Effector memory CD4-positive, alpha-beta T cell (primary cell): Measurements from ENCODE around the gene HIVEP3.
"Not testable (repeated sequence)": the region's sequence is repeated elsewhere in the genome, so short reads cannot be mapped to it uniquely, and the experiment has no call there.

Source experiments
- DNase-seq, 3 donors: peaks; one replicate each; pipeline ENCODE4 v3.0.0-alpha.2; 2020
- H3K27ac ChIP-seq: 2 replicates; pipeline ENCODE4 v1.7.0; 2013; ENCODE audit warnings: mild to moderate bottlenecking, low read length, moderate library complexity; ENCODE audit not compliant: insufficient read depth, poor library complexity, severe bottlenecking
- H3K27me3 ChIP-seq: replicated peaks from 2 replicates; pipeline ENCODE4 v1.7.0; 2013; ENCODE audit warnings: mild to moderate bottlenecking, low read length; ENCODE audit not compliant: insufficient read depth, control insufficient read depth, poor library complexity, severe bottlenecking
- H3K36me3 ChIP-seq: 2 replicates; pipeline ENCODE4 v1.7.0; 2013; ENCODE audit warnings: mild to moderate bottlenecking, low read length, moderate library complexity; ENCODE audit not compliant: control insufficient read depth, insufficient read depth
- H3K4me1 ChIP-seq: 2 replicates; pipeline ENCODE4 v1.7.0; 2013; ENCODE audit warnings: low read length, mild to moderate bottlenecking; ENCODE audit not compliant: control insufficient read depth, insufficient read depth, poor library complexity, severe bottlenecking
- H3K4me3 ChIP-seq: 2 replicates; pipeline ENCODE4 v1.7.0; 2013; ENCODE audit warnings: low read length, low read depth, mild to moderate bottlenecking; ENCODE audit not compliant: insufficient read depth, poor library complexity, severe bottlenecking
- H3K9me3 ChIP-seq: 2 replicates; pipeline ENCODE4 v1.7.0; 2013; ENCODE audit warnings: mild to moderate bottlenecking, low read length, moderate library complexity; ENCODE audit not compliant: control insufficient read depth

HIVEP3 gene

DNA sequence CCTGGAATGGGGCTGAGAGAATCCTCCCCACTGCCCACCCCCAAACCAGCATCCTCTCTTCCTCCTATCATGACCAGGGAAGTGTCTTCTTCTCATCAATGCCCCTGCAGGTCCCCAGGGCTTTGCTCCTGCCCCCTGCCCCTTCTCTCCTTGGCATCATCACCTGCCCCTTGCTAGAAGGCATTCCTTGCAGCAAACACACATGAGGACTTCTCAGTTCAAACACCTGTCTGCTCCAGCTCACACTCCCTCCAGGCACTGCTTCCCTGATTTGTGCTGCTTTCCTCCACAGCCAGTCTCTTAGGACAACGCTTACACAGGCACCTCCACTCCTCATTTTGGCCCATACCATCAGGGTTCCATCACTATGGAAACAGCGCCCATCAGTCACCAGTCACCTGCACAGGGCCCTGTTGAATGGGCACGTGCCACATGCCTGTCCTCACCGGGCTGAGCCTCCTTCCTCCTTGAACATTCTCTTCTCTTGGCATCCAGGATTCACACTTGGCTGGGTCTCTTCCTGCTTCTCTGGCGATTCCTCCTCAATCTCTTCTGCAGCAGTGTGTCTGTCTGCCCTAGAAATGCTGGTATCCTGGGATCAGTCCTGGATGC lies 352.3 kb downstream of the HIVEP3 start:
- H3K36me3 ChIP-seq = no peaks in the 10 kb centered on the region
- H3K27me3 ChIP-seq = no peaks in the 10 kb centered on the region
- no peak overlapping the region for H3K4me3 ChIP-seq
- H3K9me3 ChIP-seq = no peaks in the 10 kb centered on the region
- no peaks in the 10 kb centered on the region for H3K4me1 ChIP-seq
- no peak for DNase-seq
- no peak overlapping the region for H3K27ac ChIP-seq

- Histone ChIP-seq H3K4me1 (no peaks in the 10 kb centered on the region), H3K36me3 (no peaks in the 10 kb centered on the region), H3K27me3 (no peaks in the 10 kb centered on the region), H3K4me3 (no peak overlapping the region), H3K27ac (no peak overlapping the region), H3K9me3 (no peaks in the 10 kb centered on the region)
- no peak for DNase-seq
These were observed 353.8 kb downstream of the HIVEP3 start for GRCh38 chr1:41564741-41565475.

DNA sequence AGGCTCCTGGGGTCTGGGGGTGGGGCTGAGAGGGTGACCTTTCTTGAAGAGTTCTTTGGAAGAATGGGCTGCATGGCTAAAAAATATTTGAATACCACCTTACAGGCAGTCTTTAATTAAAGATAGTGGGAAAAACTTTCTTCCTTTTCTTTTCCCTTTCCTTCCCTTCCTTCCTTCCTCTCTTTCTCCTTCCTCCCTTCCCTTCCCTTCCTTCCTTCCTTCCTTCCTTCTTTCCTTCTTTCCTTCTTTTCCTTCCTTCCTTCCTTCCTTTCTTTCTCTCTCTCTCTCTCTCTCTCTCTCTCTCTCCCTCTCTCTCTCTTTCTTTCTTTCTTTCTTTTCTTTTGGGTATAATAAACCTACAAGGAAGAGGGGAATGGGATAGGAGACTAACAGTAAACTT lies 356.4 kb downstream of the HIVEP3 start:
- Histone ChIP-seq H3K27ac (no peak overlapping the region), H3K4me3 (no peak overlapping the region), H3K27me3 (no peaks in the 10 kb centered on the region), H3K4me1 (no peaks in the 10 kb centered on the region), H3K36me3 (no peaks in the 10 kb centered on the region), H3K9me3 (no peaks in the 10 kb centered on the region)
- DNase-seq = no peak

DNA sequence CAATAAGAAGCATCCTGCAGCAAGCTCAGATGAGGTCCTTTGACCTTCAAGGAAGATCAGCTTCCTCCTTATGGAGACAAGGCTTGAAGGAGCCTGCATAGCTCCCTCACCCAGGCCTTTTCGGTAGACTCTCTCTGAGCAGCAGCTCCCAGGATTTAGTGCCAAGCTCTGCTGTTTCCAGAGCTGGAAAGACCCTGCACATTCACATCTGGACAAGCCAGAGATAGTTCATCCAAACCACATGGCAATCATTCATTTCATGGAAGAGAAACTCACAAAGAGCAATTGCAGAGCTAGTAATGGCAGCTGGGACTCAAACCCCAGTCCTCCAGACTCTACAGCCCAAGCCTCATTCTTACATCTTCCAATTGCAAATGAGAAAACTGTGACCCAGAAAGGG lies 357.8 kb downstream of the HIVEP3 start:
- H3K27ac ChIP-seq = no peak overlapping the region
- H3K9me3 ChIP-seq = no peaks in the 10 kb centered on the region
- no peaks in the 10 kb centered on the region for H3K4me1 ChIP-seq
- DNase-seq = no peak
- H3K27me3 ChIP-seq = no peaks in the 10 kb centered on the region
- no peak overlapping the region for H3K4me3 ChIP-seq
- no peaks in the 10 kb centered on the region for H3K36me3 ChIP-seq

- H3K27me3 ChIP-seq = no peaks in the 10 kb centered on the region
- DNase-seq = no peak
- H3K9me3 ChIP-seq = no peaks in the 10 kb centered on the region
- no peaks in the 10 kb centered on the region for H3K4me1 ChIP-seq
- no peak overlapping the region for H3K4me3 ChIP-seq
- no peak overlapping the region for H3K27ac ChIP-seq
- H3K36me3 ChIP-seq = no peaks in the 10 kb centered on the region
These were observed 358.2 kb downstream of the HIVEP3 start for GRCh38 chr1:41560496-41560895.

DNA sequence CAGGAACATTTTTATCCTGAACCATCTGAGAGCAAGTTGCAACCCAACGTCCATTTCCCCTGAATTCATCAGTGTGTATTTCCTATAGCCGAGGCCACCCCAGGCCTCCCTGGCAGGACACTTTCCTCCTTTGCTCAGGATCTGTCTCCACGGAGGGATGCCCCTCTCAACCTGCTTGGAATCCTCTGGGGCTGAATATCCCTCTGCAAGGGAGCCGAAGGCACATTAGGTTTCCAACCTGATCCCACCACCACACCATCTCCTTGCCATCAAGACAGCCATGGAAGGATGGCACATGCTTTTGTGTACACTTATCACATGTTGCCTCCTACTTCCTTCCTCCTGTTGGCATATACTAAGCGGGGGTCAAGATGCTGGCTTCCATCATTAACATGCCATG lies 359.4 kb downstream of the HIVEP3 start:
- no peaks in the 10 kb centered on the region for H3K9me3 ChIP-seq
- no peak overlapping the region for H3K27ac ChIP-seq
- no peak for DNase-seq
- H3K36me3 ChIP-seq = no peaks in the 10 kb centered on the region
- no peaks in the 10 kb centered on the region for H3K27me3 ChIP-seq
- H3K4me1 ChIP-seq = no peaks in the 10 kb centered on the region
- H3K4me3 ChIP-seq = no peak overlapping the region

DNA sequence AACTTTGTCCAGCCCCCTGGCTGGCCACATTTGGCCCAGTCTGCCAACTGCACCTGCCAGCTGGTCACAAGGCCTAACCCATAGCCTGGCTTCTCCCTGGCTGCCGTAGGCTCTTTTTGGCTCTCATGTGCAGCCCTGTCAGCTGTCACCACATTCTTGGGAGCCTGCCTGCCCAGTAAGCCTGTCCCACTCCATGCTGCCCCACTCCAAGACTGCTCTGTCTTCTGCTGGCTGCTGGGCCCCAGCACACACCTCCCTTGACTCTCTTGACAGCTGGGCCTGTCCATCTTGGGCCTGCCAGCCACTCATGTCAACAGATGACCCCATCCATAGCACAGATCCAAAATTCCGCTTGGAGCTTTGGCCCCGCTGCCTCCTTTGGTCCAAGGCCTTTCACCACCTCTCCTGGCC lies 360.0 kb downstream of the HIVEP3 start:
- H3K4me3 ChIP-seq = no peak overlapping the region
- H3K4me1 ChIP-seq = no peaks in the 10 kb centered on the region
- H3K27ac ChIP-seq = no peak overlapping the region
- no peaks in the 10 kb centered on the region for H3K9me3 ChIP-seq
- no peak for DNase-seq
- no peaks in the 10 kb centered on the region for H3K36me3 ChIP-seq
- H3K27me3 ChIP-seq = no peaks in the 10 kb centered on the region

DNA sequence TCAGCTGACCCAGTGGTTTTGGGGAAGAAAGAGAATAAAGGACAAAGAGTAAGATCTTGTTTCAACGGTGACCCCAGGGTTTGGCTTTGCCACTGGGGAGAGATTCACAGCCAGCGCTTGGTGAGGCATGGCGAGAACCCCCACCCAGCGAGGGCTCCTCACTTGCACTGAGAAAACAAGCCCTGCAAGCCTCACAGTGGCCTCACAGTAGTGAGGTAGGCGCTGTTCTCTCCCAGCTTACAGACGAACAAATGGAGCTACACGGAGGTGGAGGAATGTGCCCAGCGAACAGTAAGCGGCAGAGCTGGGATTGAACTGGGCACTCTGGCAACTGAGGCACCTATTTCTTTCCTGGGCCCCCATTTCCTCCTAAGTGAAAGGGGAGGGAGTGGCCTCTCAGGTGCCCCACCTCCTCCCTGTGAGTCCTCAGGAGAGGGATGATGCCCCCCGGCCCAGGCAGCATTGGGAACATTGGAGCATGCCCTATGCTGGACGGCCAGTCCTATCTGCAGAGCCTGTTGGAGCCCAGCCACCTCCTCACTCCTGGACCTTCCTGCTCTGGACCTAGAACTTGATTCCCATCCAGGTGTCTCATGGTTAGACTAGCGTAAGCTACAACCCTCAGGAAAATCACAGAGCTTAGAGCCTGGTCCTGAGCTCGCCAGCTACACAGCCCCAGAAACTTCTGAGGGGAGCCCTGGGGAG lies 360.8 kb downstream of the HIVEP3 start:
- no peak for DNase-seq
- Histone ChIP-seq H3K27ac (no peak overlapping the region), H3K27me3 (no peaks in the 10 kb centered on the region), H3K4me1 (no peaks in the 10 kb centered on the region), H3K9me3 (no peaks in the 10 kb centered on the region), H3K36me3 (no peaks in the 10 kb centered on the region), H3K4me3 (no peak overlapping the region)

DNA sequence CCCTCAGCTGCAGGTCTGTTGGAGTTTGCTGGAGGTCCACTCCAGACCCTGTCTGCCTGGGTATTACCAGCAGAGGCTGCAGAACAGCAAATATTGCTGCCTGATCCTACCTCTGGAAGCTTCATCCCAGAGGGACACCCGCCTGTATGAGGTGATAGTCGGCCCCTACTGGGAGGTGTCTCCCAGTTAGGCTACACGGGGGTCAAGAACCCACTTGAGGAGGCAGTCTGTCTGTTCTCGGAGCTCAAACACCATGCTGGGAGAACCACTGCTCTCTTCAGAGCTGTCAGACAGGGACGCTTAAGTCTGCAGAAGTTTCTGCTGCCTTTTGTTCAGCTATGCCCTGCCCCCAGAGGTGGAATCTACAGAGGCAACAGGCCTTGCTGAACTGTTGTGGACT lies 364.0 kb downstream of the HIVEP3 start:
- not testable (repeated sequence) for H3K36me3 ChIP-seq, H3K27me3 ChIP-seq, H3K4me1 ChIP-seq, H3K27ac ChIP-seq, DNase-seq, H3K9me3 ChIP-seq, H3K4me3 ChIP-seq
